SJSA1 (cell line): ENCODE measurements around the gene ZCCHC2. TPM values are rescaled to one million over a fixed set of nuclear protein-coding genes. Genes with fewer than 3 reads are reported as not detected.
A peak's percentile ranks its signal among the peaks of the same experiment; 100 is the strongest.

ENCODE experiments used
- DNase-seq, 2 experiments: peaks; one replicate each; pipeline ENCODE4 v3.0.0-alpha.2; 2015 to 2020; ENCODE audit warnings: low spot score in 2 of 2, low read depth in 1 of 2
- H3K27ac ChIP-seq: fragments of 250-450 bp; sonication (Bioruptor Pico); 2 replicates; pipeline ENCODE4 v1.5.1; 2020; ENCODE audit warnings: mild to moderate bottlenecking, moderate library complexity
- H3K27me3 ChIP-seq: fragments of 250-450 bp; sonication (Bioruptor Pico); replicated peaks from 2 replicates; pipeline ENCODE4 v1.5.1; 2020; ENCODE audit warnings: mild to moderate bottlenecking, moderate library complexity
- H3K36me3 ChIP-seq: fragments of 250-450 bp; sonication (Bioruptor Pico); 2 replicates; pipeline ENCODE4 v1.5.1; 2020; ENCODE audit warnings: mild to moderate bottlenecking
- H3K4me1 ChIP-seq: fragments of 250-450 bp; sonication (Bioruptor Pico); replicated peaks from 2 replicates; pipeline ENCODE4 v1.6.1; 2021; ENCODE audit warnings: mild to moderate bottlenecking
- H3K4me3 ChIP-seq: fragments of 250-450 bp; sonication (Bioruptor Pico); 2 replicates; pipeline ENCODE4 v1.5.1; 2020; ENCODE audit warnings: mild to moderate bottlenecking
- H3K9me3 ChIP-seq: fragments of 250-450 bp; sonication (Bioruptor Pico); replicated peaks from 2 replicates; pipeline ENCODE4 v1.5.1; 2020; ENCODE audit warnings: mild to moderate bottlenecking
- total RNA-seq: library from RNA; depleted of rRNA; stranded (reverse); fragments of >200 nt; shearing (Covaris generic); gene quantifications from 2 replicates; pipeline ENCODE4 v1.2.3, GENCODE V29; 2014

ZCCHC2 gene
- total RNA-seq, 1 experiment from 2014 or later: 3.3 TPM

- H3K27ac ChIP-seq: no peak overlapping the region
- H3K36me3 ChIP-seq: peaks cover under 1% of the 10 kb centered on the region; the same call in 1 of the 2 replicates
- DNase-seq: no peak
- no peak overlapping the region for H3K4me3 ChIP-seq
- peaks cover 11% of the 10 kb centered on the region for H3K27me3 ChIP-seq
- H3K4me1 ChIP-seq: peaks cover 2% of the 10 kb centered on the region
- H3K9me3 ChIP-seq: no peaks in the 10 kb centered on the region
Observed at GRCh38 chr18:62518460-62519375, 4.1 kb upstream of the ZCCHC2 start.

- Histone ChIP-seq H3K4me3 (no peak overlapping the region), H3K9me3 (no peaks in the 10 kb centered on the region), H3K36me3 (peaks cover 7% of the 10 kb centered on the region; the same call in 1 of the 2 replicates), H3K4me1 (peaks cover 7% of the 10 kb centered on the region), H3K27me3 (peaks cover 11% of the 10 kb centered on the region), H3K27ac (no peak overlapping the region)
- DNase-seq: no peak
Observed at GRCh38 chr18:62519684-62520083, 3.1 kb upstream of the ZCCHC2 start.

- Histone ChIP-seq H3K27me3 (peaks cover 11% of the 10 kb centered on the region), H3K9me3 (no peaks in the 10 kb centered on the region), H3K27ac (no peak overlapping the region), H3K36me3 (peaks cover 7% of the 10 kb centered on the region; the same call in 1 of the 2 replicates), H3K4me3 (no peak overlapping the region), H3K4me1 (peaks cover 20% of the 10 kb centered on the region)
- no peak for DNase-seq
Observed at GRCh38 chr18:62521082-62521481, 1.7 kb upstream of the ZCCHC2 start.

- peaks cover 11% of the 10 kb centered on the region for H3K27me3 ChIP-seq
- H3K4me1 ChIP-seq: peaks cover 24% of the 10 kb centered on the region
- no peak overlapping the region for H3K4me3 ChIP-seq
- no peak overlapping the region for H3K27ac ChIP-seq
- peaks cover 7% of the 10 kb centered on the region; the same call in 1 of the 2 replicates for H3K36me3 ChIP-seq
- no peak for DNase-seq
- H3K9me3 ChIP-seq: no peaks in the 10 kb centered on the region
Observed at GRCh38 chr18:62521593-62521992, 1.2 kb upstream of the ZCCHC2 start.

- Histone ChIP-seq H3K36me3 (peaks cover 7% of the 10 kb centered on the region; the same call in 1 of the 2 replicates), H3K4me3 (peak overlapping the region; percentile 87), H3K27ac (no peak overlapping the region), H3K4me1 (peaks cover 26% of the 10 kb centered on the region), H3K27me3 (peaks cover 11% of the 10 kb centered on the region), H3K9me3 (no peaks in the 10 kb centered on the region)
- DNase-seq: no peak
Observed at GRCh38 chr18:62522178-62522503, 684 bp upstream of the ZCCHC2 start.

GRCh38 chr18:62523255-62523588 lies 397 bp downstream of the ZCCHC2 start:
- DNase-seq: no peak
- peak overlapping the region; percentile 67; the same call in 1 of the 2 replicates for H3K27ac ChIP-seq
- H3K4me1 ChIP-seq: peaks cover 26% of the 10 kb centered on the region
- H3K27me3 ChIP-seq: peaks cover 11% of the 10 kb centered on the region
- H3K9me3 ChIP-seq: no peaks in the 10 kb centered on the region
- H3K4me3 ChIP-seq: peak overlapping the region; percentile 87
- H3K36me3 ChIP-seq: peaks cover 7% of the 10 kb centered on the region; the same call in 1 of the 2 replicates

- Histone ChIP-seq H3K27ac (no peak overlapping the region), H3K4me1 (peaks cover 26% of the 10 kb centered on the region), H3K36me3 (peaks cover 7% of the 10 kb centered on the region; the same call in 1 of the 2 replicates), H3K27me3 (peaks cover 11% of the 10 kb centered on the region), H3K9me3 (no peaks in the 10 kb centered on the region), H3K4me3 (peak overlapping the region; percentile 87)
- peak; percentile 51 to 58 for DNase-seq
Observed at GRCh38 chr18:62523631-62524439, 1.0 kb downstream of the ZCCHC2 start.

GRCh38 chr18:62524440-62525200 lies 1.8 kb downstream of the ZCCHC2 start:
- peaks cover 26% of the 10 kb centered on the region for H3K4me1 ChIP-seq
- DNase-seq: peak; percentile 47 to 53
- peaks cover 11% of the 10 kb centered on the region for H3K27me3 ChIP-seq
- peak overlapping the region; percentile 87 for H3K4me3 ChIP-seq
- peaks cover 7% of the 10 kb centered on the region; the same call in 1 of the 2 replicates for H3K36me3 ChIP-seq
- no peaks in the 10 kb centered on the region for H3K9me3 ChIP-seq
- no peak overlapping the region for H3K27ac ChIP-seq

- no peak for DNase-seq
- peaks cover 10% of the 10 kb centered on the region for H3K27me3 ChIP-seq
- no peak overlapping the region for H3K4me3 ChIP-seq
- peaks cover 26% of the 10 kb centered on the region for H3K4me1 ChIP-seq
- no peak overlapping the region for H3K27ac ChIP-seq
- H3K9me3 ChIP-seq: no peaks in the 10 kb centered on the region
- H3K36me3 ChIP-seq: peaks cover 7% of the 10 kb centered on the region; the same call in 1 of the 2 replicates
Observed at GRCh38 chr18:62525608-62526007, 2.8 kb downstream of the ZCCHC2 start.

- Histone ChIP-seq H3K4me3 (peak overlapping the region; percentile 69), H3K27ac (peak overlapping the region; percentile 39), H3K36me3 (peaks cover 7% of the 10 kb centered on the region; the same call in 1 of the 2 replicates), H3K4me1 (peaks cover 26% of the 10 kb centered on the region), H3K9me3 (no peaks in the 10 kb centered on the region), H3K27me3 (peaks cover 3% of the 10 kb centered on the region)
- peak; percentile 70 to 81 for DNase-seq
Observed at GRCh38 chr18:62526098-62527025, 3.5 kb downstream of the ZCCHC2 start.

GRCh38 chr18:62529597-62529996 lies 6.8 kb downstream of the ZCCHC2 start:
- Histone ChIP-seq H3K27me3 (no peaks in the 10 kb centered on the region), H3K9me3 (no peaks in the 10 kb centered on the region), H3K4me3 (no peak overlapping the region), H3K36me3 (no peaks in the 10 kb centered on the region), H3K4me1 (peaks cover 20% of the 10 kb centered on the region), H3K27ac (no peak overlapping the region)
- no peak for DNase-seq

- Histone ChIP-seq H3K27ac (no peak overlapping the region), H3K27me3 (no peaks in the 10 kb centered on the region), H3K9me3 (no peaks in the 10 kb centered on the region), H3K36me3 (no peaks in the 10 kb centered on the region), H3K4me3 (no peak overlapping the region), H3K4me1 (peaks cover 6% of the 10 kb centered on the region)
- no peak for DNase-seq
Observed at GRCh38 chr18:62531078-62531477, 8.3 kb downstream of the ZCCHC2 start.
